OCI-M1 (cell line): ENCODE measurements around the gene PPM1A.

ENCODE experiments used
- DNase-seq: peaks from one replicate; lab custom pipeline; 2025; lab: John Stamatoyannopoulos, UW

PPM1A gene

DNA sequence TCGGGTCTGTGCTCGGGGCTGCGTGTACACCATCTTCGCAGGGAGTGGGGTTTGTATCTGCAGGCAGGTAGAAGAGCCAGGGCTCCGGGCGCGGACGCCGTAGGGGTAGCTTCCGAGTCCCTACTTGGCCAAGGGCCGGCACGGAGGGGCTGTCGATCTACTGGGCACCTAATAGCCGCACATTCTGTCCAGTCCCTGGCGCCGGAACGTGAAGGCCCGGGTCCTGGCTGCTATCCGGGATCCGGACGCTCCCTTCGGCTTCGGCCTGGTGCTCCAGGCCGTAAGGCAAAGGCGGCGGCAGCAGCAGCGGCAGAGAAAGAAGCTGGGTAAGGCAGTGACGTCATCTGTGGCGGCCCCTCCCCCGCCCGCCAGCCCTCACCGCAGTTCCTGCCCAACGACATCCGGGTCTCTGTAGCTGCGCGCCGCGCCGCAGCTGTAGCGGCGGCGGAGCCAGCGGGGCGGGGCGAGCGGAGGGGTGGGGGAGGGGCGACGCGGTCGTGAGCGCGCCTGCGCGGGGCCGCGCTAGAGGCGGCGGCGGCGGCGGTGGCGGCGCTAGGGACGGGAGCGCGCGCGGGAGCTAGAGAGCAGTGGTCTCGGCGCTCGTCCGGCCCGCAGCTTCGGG is at the start of gene PPM1A:
TSS of gene PPM1A (plus strand) at position 525 of the 622 bp plus-strand sequence. CDS start 33,483 bp downstream, outside the sequence.
- DNase-seq: peak; percentile 95

DNA sequence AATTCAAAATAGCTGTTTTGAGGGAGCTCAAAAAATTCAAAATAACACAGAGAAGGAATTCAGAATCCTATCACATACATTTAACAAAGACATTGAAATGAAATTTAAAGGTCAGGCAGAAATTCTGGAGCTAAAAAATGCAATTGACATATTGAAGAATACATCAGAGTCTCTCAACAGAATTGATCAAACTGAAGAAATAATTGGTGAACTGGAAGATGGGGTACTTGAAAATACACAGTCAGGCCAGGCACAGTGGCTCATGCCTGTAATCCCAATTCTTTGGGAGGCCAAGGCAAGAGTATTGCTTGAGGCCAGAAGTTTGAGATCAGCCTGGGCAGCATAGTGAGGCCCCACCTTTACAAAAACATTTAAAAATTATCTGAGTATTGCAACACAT is 49.7 kb upstream of the PPM1A start:
- no peak for DNase-seq

DNA sequence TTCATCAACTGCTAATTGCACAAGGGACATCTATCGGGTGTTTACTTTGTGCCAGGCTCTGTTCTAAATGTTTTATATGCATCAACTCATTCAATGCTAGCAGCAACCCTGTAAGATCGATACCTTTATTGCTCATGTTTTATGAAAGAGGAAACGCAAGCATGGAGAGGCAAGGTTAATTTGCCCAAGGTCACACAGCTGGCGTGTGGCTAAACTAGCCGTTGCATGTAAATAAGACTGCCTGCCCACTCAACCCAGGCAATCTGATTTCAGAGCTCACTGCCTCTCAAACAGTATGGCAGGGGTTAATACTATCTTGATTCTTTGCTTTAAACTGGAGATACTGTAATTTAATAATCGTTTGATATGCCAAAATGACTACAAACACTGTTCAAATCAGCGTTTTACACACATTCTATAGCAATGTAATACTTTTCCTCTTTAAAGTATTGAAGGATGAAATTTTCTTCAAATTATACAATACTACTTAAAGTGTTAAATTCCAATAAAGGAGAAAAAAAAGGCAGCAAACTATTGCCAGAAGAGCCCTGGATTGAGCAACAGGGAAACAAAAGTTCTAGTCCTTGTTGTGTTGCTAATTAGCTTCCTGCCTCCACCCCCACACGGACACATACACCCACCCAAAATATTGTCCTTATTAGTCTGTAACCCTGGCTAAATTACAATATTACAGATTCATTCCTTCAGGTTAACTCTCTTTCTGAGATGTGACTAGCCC is 44.7 kb upstream of the PPM1A start:
- peak; percentile 67 for DNase-seq

DNA sequence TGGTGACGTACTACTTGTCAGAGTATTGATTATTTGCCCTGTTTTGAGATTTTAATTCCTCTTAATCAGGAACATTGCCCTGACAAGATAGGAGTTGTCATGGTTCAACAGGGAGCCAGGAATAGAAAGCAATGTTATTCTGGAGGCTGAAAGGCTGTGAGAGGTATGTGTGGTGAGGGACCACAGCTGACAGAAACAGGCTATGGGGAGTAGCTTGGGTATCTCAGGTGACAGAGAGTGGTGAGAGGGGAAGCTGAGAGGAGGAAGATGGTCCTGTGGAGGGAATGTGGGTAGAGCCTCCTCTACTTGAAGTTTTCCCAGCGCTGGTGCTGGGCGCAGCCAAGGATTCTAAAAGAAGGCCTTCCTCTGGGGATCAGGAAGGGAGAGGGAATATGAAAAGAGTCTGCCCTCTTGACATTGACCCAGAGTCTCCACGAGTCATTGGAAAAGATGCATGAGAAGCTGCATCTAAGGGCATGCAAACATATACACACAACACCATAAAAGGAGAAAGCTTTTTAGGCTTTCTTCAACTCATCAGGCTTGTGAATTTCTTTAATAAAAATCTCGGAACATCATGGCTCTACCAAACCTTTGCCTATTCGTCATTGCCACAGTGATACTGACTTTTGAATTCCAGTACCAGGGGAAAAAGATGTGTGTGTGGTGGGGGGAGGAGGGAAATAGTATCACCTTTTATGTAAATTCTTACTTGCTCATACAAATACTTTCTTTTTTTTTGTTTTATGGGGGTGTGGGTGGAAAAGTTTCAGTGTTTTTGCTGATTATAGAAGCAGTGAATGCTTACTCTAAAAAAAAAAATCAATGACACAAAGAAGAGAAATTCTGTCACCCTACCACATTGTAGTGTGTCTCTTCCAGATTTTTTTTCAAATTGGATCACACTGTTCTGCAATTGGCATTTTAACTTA is 43.9 kb upstream of the PPM1A start:
- DNase-seq: no peak

DNA sequence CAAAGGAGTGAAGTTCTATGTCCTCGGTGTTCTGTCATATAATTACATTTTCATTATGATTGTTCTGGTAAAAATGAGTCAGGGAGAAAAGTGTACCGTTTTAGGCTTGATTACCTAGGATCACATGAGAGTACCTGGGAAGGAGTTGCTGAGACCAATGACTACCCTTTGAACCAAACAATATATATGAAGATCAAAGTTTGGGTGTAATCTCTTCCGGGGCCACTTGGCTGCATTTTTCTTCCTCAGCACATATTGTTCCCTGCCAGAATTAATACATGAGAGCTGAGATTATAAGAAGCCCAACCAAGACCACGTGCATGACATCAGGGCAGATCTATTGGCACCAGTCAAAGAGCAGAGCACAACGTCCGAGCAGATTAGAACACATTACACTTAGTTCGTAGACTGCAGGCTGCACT is 42.8 kb upstream of the PPM1A start:
- no peak for DNase-seq

DNA sequence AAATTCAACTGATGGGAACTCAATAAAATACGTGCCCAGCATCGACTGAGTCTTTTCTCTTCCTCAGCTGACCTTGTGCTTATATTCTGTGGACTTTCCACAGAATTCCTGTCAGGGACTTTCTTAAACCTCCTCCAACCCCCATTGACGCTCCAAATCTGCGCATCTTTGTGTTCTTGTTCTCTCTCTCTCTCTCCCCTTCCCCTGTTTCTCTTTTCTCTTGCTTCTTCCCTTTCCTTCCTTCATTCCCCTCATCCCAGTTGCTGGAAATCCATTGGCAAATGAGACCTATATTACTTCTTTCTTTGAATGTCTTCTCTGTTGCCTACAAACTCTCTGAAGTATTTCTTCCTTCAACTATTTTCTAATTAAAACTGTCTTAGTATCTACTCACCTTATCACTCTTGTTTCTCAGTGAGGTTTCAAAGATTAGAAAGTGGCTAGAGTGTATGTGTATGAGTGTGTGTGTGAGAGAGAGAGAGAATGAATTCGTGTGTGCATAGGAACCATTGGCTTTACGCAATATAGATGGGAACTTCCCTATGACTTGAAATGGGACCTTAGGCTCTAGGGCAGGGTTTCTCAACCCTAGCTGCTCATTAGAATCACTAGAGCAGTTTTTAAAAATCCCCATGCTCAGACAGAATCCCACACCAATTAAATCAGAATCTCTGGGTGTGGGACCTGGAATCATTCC is 42.0 kb upstream of the PPM1A start:
- peak; percentile 3 for DNase-seq

DNA sequence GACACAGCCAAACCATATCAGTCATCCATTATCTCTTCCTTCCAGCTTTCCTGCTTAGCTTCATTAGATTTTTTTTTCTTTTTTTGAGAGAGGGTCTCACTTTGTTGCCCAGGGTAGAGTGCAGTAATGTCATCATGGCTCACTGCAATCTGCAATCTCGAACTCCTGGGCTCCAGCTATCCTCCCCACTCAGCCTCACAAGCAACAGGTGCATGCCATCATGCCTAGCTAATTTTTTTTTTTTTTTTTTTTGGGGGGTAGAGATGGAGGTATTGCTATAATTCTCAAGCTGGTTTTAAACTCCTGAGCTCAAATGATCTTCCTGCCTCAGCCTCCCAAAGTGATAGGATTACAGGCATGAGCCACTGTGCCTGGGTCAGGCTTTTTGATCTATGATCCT is 38.3 kb upstream of the PPM1A start:
- no peak for DNase-seq

DNA sequence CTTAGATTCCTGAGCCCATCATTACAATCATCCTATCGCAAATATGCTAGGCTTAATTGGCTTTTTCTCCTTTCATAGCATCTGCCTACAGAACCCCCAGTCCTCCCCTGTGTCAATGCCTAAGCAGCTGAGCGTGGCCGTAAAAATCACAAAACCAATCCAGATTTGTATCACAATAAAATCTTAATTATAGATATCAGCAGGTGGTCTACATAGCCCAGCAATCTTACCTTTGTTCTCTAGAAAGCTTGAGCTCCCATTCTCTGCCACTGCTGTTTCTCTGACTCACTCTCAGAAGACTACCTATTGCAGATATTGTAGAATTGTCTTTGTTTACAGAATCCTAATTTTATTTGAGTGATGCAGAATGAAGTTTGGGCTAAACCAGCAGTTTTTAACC is 37.9 kb upstream of the PPM1A start:
- DNase-seq: no peak

DNA sequence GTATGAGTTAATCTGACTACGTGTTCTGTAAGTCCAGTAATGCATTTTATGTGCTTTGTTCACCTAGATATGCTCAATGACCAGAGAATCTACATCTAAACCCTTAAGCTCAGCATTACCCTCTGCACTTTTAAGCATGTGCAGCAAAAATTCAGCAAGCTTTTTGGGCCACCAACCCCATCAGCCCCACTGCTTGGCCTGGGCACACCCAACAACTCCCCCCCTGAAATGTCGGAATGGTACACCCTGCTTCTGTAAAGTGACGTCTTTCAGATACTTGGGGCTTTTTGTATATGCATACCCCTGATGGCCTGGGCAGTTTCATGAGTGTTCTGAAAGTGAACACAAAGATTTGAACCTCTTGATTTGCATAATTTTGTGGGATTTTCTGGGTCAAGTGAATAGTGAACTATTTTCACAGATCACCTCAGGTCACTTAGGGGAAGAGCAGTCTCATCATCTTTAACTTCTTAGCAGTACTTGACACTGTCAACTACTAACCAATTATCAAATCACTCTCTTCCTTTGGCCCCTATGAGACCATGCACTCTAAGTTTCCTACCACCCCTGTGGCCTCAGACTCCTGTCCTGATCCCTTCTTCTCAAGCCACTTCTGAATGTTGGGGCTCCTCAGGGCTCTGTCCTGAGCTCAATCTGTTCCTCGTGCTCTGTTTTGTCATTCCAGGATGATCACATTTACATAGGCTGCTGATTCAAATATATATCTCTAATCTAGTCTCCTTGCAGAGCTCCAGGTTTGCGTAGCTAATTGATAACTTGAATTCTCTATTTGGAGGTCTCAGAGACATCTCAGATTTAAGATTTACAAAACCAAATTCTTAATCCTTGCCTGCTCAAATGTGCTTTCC is 36.3 kb upstream of the PPM1A start:
- DNase-seq: no peak

DNA sequence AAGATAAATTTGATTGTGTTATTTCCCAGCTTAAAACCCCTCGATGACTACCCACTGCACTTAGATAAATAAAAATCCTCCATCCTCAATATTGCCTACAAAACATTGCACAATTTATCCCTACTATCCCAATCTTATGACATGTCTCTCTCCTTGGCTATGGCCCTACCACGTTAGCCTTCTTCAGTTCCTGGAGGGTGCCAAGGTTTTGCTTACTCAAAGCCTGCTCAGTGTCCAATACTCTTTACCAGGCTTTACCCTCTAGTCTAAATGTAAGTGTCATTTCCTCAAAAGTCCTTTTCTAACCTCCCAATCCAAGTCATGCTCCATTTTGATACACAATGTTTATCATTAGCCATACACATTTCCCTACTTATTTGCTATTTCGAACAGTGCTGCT is 35.0 kb upstream of the PPM1A start:
- no peak for DNase-seq

DNA sequence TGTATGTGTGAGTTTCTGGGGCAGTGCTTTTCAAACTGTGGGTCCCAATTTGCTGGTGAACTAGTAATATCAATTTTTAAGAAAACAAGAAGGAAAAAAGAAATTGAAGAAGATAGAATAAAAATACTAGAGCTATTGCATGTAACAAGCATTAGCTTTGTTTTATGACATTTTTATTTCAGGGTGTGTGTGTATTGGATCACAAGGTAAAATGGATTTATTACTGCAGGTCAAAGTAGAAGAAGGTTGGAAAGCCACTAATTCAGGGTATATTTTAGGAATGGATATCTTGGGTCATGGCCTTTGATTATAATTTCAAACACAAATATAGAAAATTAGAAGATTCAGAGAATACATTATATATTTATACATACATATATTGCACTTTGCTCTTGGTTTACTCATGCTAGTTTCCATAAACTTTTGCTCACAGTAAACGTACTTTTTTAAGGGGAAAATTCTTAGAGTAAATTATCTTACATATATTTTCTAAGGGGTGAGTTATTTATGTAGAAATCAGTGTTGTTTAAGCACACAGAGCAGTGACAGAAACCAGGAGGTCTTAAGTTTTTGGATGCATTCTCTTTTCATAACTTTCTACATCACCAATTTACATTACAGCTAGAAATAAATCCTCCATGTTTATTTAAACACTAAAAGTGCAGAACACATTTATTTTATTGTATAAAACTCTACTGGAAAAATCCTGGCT is 34.5 kb upstream of the PPM1A start:
- no peak for DNase-seq

DNA sequence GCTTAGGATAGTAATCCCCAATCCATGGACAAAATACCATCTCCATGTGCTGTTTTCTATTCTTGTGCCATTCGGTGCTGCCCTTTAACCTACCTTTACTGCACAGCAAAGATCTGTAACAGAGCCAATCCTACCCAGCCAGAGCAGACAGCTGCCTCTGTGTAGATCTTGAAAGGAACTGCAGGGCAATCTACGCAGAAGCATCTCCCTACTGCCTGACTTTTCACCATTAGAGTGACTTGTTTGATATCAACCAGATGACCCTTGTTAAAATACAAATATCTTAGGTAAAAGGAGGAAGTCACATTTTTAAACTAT is 33.9 kb upstream of the PPM1A start:
- no peak for DNase-seq

DNA sequence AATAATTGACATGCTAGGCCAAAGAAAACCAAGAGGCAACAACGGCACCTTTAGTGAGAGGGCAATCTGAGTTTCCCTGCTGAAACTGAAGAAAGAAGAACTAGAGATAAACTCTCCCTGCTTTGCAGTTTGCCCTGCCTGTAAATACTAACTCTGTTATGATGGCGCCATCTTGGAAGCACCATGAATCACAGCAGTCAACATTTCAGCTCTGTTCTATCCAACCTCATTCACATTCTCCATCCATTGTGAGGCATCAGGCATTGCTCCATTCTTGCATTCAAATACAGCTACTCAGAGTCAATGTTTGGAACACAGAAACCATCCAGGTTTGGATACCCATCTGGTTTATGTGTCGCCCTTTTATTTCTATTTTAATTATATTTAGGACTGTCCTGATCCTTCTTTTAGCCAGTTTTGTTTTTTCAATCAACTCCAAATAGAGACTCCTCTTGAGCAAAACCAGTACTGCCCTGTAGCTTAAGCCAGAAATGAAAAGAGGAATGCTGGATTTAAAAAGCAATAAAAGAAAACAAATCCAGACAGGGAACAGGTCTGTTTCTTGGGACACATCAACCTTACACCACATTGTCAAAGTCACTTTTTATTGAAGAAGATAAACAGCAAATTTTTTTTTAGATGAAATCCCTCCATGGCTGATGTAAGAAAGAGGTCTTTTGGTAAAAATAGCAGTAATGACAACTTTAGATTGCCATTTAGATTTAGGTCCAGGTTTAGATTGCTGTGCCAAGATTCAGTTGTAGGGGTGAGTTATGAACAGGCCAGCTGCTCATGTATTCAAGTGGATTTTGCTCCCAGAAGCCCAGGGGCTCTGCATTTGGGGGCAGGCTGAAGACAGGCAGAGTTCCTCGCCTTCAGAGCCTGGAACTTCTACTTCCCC is 33.3 kb upstream of the PPM1A start:
- DNase-seq: no peak

DNA sequence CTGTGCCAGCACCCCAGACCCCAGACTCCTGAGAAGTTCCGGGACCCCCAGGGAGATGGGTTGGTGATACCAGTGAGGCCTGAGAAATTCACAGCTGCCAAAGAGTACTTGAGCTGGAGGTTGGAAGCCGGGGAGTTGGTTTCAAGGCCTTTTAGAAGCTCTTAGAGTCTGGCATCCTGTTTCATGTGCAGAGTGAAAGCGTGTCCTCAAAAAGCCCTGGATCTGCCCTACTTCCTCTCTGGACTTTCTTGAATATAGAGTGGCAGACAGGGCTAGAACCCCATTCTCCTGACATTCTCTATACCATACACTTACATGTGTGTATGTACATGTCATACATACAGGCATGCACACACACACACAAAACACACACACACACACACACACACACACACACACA is 31.3 kb upstream of the PPM1A start:
- DNase-seq: no peak

DNA sequence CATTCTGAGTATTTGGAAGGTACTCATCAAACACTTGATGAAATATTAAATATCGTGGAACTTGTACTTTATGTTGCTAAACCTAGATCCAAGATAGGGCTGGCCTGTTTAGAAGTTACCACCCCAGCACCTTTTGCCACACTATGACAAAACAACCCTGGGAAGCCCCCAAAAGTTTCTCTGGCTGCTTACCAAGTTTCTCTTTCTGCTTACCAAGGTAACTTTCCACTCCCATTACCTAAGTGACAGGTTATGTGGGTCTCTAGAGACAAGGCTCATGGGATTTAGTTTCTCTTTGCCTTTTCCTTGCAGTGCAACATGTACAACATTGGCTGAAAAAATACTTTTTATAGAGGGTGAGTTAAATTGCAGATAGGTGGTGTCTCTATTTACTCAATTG is 28.9 kb upstream of the PPM1A start:
- peak; percentile 3 for DNase-seq

DNA sequence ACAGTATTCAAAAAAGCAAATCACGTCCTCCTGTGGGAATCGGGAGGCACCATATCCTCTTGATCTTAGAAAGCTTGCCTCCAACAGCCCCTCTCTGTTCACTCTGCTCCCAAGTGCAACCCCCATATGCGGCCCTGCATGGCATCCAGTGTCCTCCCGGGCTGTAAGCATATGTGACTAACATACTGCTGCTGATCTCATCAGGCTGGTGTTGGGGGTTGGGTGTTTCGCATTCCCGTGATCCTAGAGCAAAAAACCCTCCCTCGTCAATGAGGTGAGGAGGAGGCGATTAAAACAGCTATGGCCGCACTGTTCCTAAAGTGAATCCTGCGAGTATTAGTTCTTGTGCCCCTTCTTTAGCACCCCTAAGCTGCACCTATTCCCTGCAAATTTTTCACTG is 28.1 kb upstream of the PPM1A start:
- DNase-seq: no peak

DNA sequence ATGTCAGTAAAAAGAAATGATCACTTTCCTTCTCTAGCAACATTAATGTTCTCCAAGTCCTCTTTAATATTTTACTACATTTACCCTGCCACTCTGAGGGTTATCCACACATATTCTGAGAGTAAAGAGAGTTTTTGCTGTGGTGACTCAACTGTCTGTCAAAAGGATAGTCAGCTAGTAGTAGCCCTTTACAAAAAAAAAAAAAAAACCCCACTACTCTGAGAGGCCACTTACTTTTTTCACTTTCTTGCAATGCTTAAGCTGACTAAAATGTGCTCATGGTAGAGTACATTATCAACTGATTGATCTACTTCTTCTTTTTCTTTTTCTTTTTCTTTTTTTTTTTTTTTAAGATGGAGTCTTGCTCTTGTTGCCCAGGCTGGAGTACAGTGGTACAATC is 27.6 kb upstream of the PPM1A start:
- DNase-seq: peak; percentile 52

DNA sequence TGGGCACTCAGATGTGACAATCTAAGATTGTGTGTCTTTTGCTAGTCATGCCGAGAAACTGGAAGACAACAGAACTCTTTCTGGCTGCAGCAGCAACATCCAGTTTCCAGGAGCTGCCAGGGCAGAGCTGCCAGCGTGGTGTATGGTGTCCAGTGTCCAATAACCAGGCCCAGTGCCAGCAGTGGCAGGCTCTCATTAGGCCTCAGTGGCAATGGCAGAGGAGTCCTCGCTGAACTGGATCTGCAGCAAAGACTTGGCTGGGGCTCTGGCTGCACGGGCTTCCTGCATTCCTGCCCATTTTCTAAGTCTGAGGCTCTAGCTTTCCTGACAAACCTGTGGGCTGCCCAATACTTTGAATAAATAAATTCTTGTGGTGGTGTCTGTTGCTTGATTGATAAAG is 26.2 kb upstream of the PPM1A start:
- no peak for DNase-seq

DNA sequence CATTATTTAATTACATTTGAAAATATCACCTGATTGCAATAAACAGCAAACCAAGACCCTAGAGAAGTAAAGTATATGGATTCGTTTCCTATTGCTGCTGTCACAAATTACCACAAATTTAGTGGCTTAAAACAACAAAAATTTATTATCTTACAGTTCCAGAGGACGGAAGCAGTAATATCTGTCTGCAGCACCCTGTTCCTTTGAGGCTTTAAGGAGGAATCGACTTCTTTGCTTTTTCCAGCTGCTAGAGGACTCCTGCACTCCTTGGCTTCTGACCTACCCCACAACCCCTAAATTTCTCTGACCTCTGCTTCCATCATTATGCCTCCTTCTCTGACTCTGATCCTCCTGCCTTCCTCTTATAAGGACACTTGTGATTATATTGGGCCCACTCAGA is 23.8 kb upstream of the PPM1A start:
- DNase-seq: no peak

DNA sequence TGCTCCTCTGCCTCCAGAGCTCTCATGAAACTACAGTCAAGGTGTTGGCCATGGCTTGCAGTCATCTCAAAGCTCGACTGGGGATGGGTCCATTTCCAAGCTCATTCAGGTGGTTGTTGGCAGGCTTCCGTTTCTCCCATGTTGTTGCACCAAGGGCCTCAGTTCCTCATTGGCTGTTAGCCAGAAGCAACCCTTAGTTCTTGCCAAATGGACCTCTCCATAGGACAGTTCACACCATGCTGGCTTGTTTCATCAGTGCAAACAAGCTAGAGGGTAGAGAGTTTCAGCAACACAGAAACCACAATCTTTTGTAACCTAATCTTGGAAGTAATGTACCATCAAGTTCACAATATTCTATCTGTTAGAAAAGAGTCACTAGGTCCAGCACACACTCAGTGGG is 22.7 kb upstream of the PPM1A start:
- peak; percentile 5 for DNase-seq
